Osteoblast (primary cell): Measurements from ENCODE around the gene DDX10. TPM values are rescaled to one million over a fixed set of nuclear protein-coding genes. Genes with fewer than 3 reads are reported as not detected.

Experiments used
- DNase-seq: peaks from one replicate; pipeline ENCODE4 v3.0.0; 2011; ENCODE audit warnings: low spot score, mixed read lengths; ENCODE audit not compliant: insufficient read length; ENCODE audit errors: missing footprints
- H2AFZ ChIP-seq: 2 replicates; pipeline ENCODE4 v1.6.0; 2011; ENCODE audit warnings: mild to moderate bottlenecking, low read length
- H3K27ac ChIP-seq: 2 replicates; pipeline ENCODE4 v1.5.1; 2011; ENCODE audit warnings: mild to moderate bottlenecking, low read depth, low read length, moderate library complexity
- H3K27me3 ChIP-seq: 2 replicates; pipeline ENCODE4 v1.6.0; 2012; ENCODE audit warnings: mild to moderate bottlenecking, control low read depth, inconsistent platforms, low read length, moderate library complexity; ENCODE audit not compliant: insufficient read depth
- H3K36me3 ChIP-seq: 2 replicates; pipeline ENCODE4 v1.5.1; 2011; ENCODE audit warnings: mild to moderate bottlenecking, low read length, control low read depth, moderate library complexity; ENCODE audit not compliant: insufficient read depth
- H3K4me1 ChIP-seq: 2 replicates; pipeline ENCODE4 v1.5.1; 2011; ENCODE audit warnings: mild to moderate bottlenecking, low read length, control low read depth, moderate library complexity; ENCODE audit not compliant: insufficient read depth
- H3K4me2 ChIP-seq: 2 replicates; pipeline ENCODE4 v1.6.0; 2011; ENCODE audit warnings: mild to moderate bottlenecking, low read length; ENCODE audit not compliant: insufficient read depth
- H3K4me3 ChIP-seq: fragments of 200-600 bp; sonication (generic); 3 replicates; pipeline ENCODE4 v1.5.1; 2012; ENCODE audit warnings: mild to moderate bottlenecking, low read length, inconsistent platforms; ENCODE audit not compliant: insufficient read depth
- H3K79me2 ChIP-seq: 2 replicates; pipeline ENCODE4 v1.6.0; 2012; ENCODE audit warnings: mild to moderate bottlenecking, low read length, control low read depth, inconsistent platforms; ENCODE audit not compliant: insufficient read depth
- H3K9me3 ChIP-seq: 2 replicates; pipeline ENCODE4 v1.5.1; 2011; ENCODE audit warnings: low read depth, low read length, control low read depth
- H4K20me1 ChIP-seq: 2 replicates; pipeline ENCODE4 v1.6.0; 2012; ENCODE audit warnings: mild to moderate bottlenecking, low read length, control low read depth; ENCODE audit not compliant: insufficient read depth
- CTCF ChIP-seq: IDR thresholded peaks from 2 replicates; pipeline ENCODE4 v1.5.1; 2011; ENCODE audit warnings: mild to moderate bottlenecking, low read depth, low read length, moderate library complexity; ENCODE audit errors: extremely low read depth
- total RNA-seq: library from RNA; depleted of rRNA; stranded (reverse); fragments of >200 nt; gene quantifications from 2 replicates; pipeline ENCODE4 v1.2.3, GENCODE V29; 2012

Gene DDX10
- total RNA-seq, 1 donor: 16.6 TPM

- DNase-seq: no peak
- no peak for TF ChIP-seq CTCF
- Histone ChIP-seq H3K27ac (no peak overlapping the region), H4K20me1 (no peaks in the 10 kb centered on the region), H3K4me3 (no peak overlapping the region), H3K4me2 (no peak overlapping the region), H3K9me3 (no peaks in the 10 kb centered on the region), H3K79me2 (no peaks in the 10 kb centered on the region), H3K4me1 (peaks cover 27% of the 10 kb centered on the region), H3K27me3 (no peaks in the 10 kb centered on the region), H2AFZ (no peak overlapping the region), H3K36me3 (no peaks in the 10 kb centered on the region)
Measured at GRCh38 chr11:108891909-108892511, 227.1 kb downstream of the DDX10 start.

DNA sequence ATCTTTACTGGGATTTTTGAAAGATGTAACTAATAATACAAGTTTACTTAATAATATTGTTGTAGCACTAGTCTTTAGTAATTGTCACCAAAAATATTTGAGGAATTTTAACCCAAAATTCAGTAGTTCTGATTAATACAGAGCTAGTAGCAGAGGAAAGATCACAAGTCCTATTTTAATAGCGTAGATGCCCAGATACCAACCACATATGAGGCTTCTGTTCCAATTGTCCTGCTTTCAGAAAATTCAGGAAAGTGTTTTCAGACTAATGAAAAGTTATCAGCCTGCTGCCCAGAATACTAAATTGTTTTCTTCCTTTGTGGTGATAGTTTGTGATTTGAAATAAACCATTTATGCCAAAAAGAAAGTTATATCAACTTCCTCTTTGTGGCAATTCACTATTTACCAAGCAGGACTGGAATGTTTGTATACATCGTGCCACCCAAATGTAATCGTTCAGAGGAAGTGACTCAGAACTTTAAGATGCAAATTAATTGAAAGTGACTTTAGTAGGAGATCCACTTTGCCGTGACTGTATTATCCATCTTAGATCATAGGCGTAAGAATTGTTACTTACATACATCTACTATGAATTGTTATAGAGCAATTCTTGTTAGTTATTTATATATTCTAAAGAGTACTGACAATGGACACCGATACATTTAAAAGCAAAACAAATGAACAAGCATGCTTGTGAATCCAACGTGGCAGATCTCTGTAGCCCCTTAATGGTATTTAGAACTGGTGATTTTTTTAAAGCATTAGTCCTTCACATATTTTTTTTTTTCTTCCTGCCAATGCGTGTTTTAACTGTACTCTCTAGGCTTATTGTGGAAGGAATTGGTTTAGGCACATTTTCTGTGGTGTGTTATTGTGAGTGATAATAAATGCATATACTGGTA is 231.0 kb downstream of the DDX10 start:
- no peak for DNase-seq
- Histone ChIP-seq H3K4me1 (peaks cover 18% of the 10 kb centered on the region), H3K27me3 (no peaks in the 10 kb centered on the region), H3K79me2 (no peaks in the 10 kb centered on the region), H3K9me3 (no peaks in the 10 kb centered on the region), H4K20me1 (no peaks in the 10 kb centered on the region), H3K4me2 (peak overlapping the region; percentile 63), H3K4me3 (peak overlapping the region; percentile 22), H3K36me3 (peaks cover 6% of the 10 kb centered on the region), H2AFZ (no peak overlapping the region), H3K27ac (peak overlapping the region; percentile 67)
- no peak for TF ChIP-seq CTCF

DNA sequence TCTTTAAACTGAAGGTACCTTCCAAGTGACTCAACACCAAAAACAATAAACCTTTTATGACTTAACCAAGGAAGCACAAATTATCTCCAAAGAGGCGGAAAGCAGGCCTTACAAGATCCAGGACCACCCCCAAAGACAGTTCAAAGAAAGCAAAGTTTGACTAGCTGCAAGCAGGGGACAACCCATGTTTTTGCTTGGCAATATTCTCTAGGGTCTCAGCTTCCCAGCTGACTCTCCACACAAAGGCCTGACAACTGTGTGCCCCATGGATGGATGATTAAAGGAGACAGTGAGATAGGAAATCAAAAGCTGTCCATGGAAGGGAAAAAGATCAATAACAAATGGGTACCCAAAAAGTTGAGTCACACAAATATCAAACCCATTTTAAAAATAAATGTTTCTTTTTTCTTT is 232.2 kb downstream of the DDX10 start:
- H3K4me1 ChIP-seq: peaks cover 18% of the 10 kb centered on the region
- H3K79me2 ChIP-seq: no peaks in the 10 kb centered on the region
- H3K4me2 ChIP-seq: peak overlapping the region; percentile 6
- H3K4me3 ChIP-seq: no peak overlapping the region
- no peaks in the 10 kb centered on the region for H3K27me3 ChIP-seq
- peaks cover 6% of the 10 kb centered on the region for H3K36me3 ChIP-seq
- no peaks in the 10 kb centered on the region for H4K20me1 ChIP-seq
- TF ChIP-seq CTCF: no peak
- DNase-seq: no peak
- H3K9me3 ChIP-seq: no peaks in the 10 kb centered on the region
- H3K27ac ChIP-seq: peak overlapping the region; percentile 25
- H2AFZ ChIP-seq: no peak overlapping the region

GRCh38 chr11:108897916-108898315 is 233.0 kb downstream of the DDX10 start:
- Histone ChIP-seq H3K27ac (no peak overlapping the region), H4K20me1 (no peaks in the 10 kb centered on the region), H2AFZ (no peak overlapping the region), H3K4me3 (no peak overlapping the region), H3K9me3 (no peaks in the 10 kb centered on the region), H3K27me3 (no peaks in the 10 kb centered on the region), H3K4me2 (no peak overlapping the region), H3K79me2 (no peaks in the 10 kb centered on the region), H3K4me1 (peaks cover 18% of the 10 kb centered on the region), H3K36me3 (peaks cover 6% of the 10 kb centered on the region)
- no peak for DNase-seq
- TF ChIP-seq CTCF: no peak
